ENCODE data around the gene ACO2. TPM values are rescaled to one million over a fixed set of nuclear protein-coding genes. Genes with fewer than 3 reads are reported as not detected.

Gene ACO2
- total RNA-seq, 1 donor from 2014 or later, result 103 TPM

GRCh38 chr22:41487037-41487935 lies 18.4 kb downstream of the ACO2 start:
- no peaks in the 10 kb centered on the region for H3K27me3 ChIP-seq (ENCODE audit: control insufficient read depth, insufficient read depth, low read length)
- H3K4me3 ChIP-seq (ENCODE audit: low read depth, low read length), result no peak overlapping the region
- TF ChIP-seq CTCF (IDR thresholded peaks at IDR 0.05; ENCODE audit: insufficient read depth, low read length, poor library complexity, severe bottlenecking), result no peak
- no peak for DNase-seq (ENCODE audit: low read depth)
- H3K36me3 ChIP-seq (ENCODE audit: control insufficient read depth, insufficient read depth, low read length), result no peaks in the 10 kb centered on the region

GRCh38 chr22:41488076-41488475 lies 19.2 kb downstream of the ACO2 start:
- Histone ChIP-seq H3K36me3 (ENCODE audit: control insufficient read depth, insufficient read depth, low read length) (no peaks in the 10 kb centered on the region), H3K27me3 (ENCODE audit: control insufficient read depth, insufficient read depth, low read length) (no peaks in the 10 kb centered on the region), H3K4me3 (ENCODE audit: low read depth, low read length) (no peak overlapping the region)
- no peak for DNase-seq (ENCODE audit: low read depth)
- no peak for TF ChIP-seq CTCF (IDR thresholded peaks at IDR 0.05; ENCODE audit: insufficient read depth, low read length, poor library complexity, severe bottlenecking)

GRCh38 chr22:41488596-41489385 lies 19.9 kb downstream of the ACO2 start:
- Histone ChIP-seq H3K27me3 (ENCODE audit: control insufficient read depth, insufficient read depth, low read length) (no peaks in the 10 kb centered on the region), H3K4me3 (ENCODE audit: low read depth, low read length) (no peak overlapping the region), H3K36me3 (ENCODE audit: control insufficient read depth, insufficient read depth, low read length) (no peaks in the 10 kb centered on the region)
- DNase-seq (ENCODE audit: low read depth), result no peak
- TF ChIP-seq CTCF (IDR thresholded peaks at IDR 0.05; ENCODE audit: insufficient read depth, low read length, poor library complexity, severe bottlenecking), result no peak

GRCh38 chr22:41491374-41492100 lies 22.6 kb downstream of the ACO2 start:
- no peak overlapping the region for H3K4me3 ChIP-seq (ENCODE audit: low read depth, low read length)
- TF ChIP-seq CTCF (IDR thresholded peaks at IDR 0.05; ENCODE audit: insufficient read depth, low read length, poor library complexity, severe bottlenecking), result no peak

GRCh38 chr22:41498303-41498835 lies 29.5 kb downstream of the ACO2 start:
- Histone ChIP-seq H3K4me3 (ENCODE audit: low read depth, low read length) (no peak overlapping the region), H3K27me3 (ENCODE audit: control insufficient read depth, insufficient read depth, low read length) (no peaks in the 10 kb centered on the region), H3K36me3 (ENCODE audit: control insufficient read depth, insufficient read depth, low read length) (no peaks in the 10 kb centered on the region)
- no peak for DNase-seq (ENCODE audit: low read depth)
- TF ChIP-seq CTCF (IDR thresholded peaks at IDR 0.05; ENCODE audit: insufficient read depth, low read length, poor library complexity, severe bottlenecking), result no peak

More at GRCh38 chr22:41491374-41492100, 22.6 kb downstream of the ACO2 start:
- Histone ChIP-seq H3K27me3 (ENCODE audit: control insufficient read depth, insufficient read depth, low read length) (no peaks in the 10 kb centered on the region), H3K36me3 (ENCODE audit: control insufficient read depth, insufficient read depth, low read length) (no peaks in the 10 kb centered on the region)
- no peak for DNase-seq (ENCODE audit: low read depth)

All from kidney epithelial cell (primary cell).